Epithelial cell of esophagus (primary cell): ENCODE data around the gene XIAP.
"Not testable (repeated sequence)": the region's sequence is repeated elsewhere in the genome, so short reads cannot be mapped to it uniquely, and the experiment has no call there.

Source experiments
- DNase-seq: peaks from one replicate; pipeline ENCODE4 v3.0.0; 2010; ENCODE audit warnings: low read depth
- H3K4me3 ChIP-seq: 2 replicates; pipeline ENCODE4 v1.5.1; 2011; ENCODE audit warnings: mild to moderate bottlenecking, low read length, control low read depth
- TF ChIP-seq, protein P1 (sequence below): IDR thresholded peaks from 2 replicates; pipeline ENCODE4 v1.5.1; 2011; ENCODE audit warnings: low read depth, mild to moderate bottlenecking, low read length, control low read depth, inconsistent platforms; ENCODE audit not compliant: insufficient read depth; ENCODE audit errors: missing control alignments

Gene XIAP

DNA sequence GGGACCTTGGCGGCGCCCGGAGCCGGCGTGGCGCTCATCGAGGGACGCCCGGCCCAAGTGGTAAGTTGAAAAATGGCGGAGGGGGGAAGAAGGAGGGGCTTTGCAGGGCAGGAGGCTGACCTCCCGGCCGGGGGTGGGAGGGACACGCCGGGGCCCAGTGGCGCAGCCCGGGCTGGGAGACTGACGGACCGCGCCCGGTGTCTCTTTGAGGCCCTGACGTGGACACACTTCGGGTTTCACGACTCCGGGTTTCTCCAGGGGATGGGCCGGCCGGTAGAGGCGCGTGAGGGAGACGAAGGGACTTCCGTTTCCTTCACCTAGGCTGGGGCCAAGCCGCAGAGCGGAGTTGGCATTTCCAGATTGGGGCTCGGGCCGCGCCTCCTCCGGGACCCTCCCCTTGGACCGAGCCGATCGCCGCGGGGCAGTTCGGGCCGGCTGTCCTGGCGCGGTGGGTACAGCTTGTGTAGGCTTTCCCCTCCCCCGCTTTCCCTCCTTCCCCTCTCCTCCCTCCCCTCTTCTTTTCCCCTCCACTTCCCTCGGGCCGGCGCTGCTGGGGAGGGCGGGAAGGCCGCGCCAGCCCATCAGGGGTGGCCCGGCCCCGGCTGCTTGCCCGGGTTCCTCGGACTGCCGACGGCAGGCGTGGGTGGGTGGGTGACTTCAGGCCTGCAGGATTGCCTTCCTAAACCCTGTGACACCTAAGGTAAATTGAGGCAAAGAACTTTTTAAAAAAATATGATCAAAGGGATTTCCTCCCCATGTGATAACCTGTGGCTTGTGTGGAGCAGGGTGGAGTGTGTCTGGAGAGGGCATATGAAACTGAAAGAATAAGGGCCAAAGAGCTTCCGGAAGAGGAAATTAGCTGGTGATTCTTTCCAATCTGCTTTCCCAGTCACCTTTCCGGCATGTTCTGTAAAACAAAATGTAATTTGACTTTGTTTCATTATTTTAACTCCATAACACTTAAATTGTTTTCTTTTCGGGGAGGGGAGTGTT is at the start of gene XIAP:
XIAP (plus strand) TSS at position 208 of the 993 bp plus-strand sequence. CDS start 25,610 bp downstream, outside the sequence.
- peak within 1 kb of the TSS; percentile 67 for H3K4me3 ChIP-seq
- DNase-seq, result peak; percentile 85
- TF ChIP-seq, protein P1, sequence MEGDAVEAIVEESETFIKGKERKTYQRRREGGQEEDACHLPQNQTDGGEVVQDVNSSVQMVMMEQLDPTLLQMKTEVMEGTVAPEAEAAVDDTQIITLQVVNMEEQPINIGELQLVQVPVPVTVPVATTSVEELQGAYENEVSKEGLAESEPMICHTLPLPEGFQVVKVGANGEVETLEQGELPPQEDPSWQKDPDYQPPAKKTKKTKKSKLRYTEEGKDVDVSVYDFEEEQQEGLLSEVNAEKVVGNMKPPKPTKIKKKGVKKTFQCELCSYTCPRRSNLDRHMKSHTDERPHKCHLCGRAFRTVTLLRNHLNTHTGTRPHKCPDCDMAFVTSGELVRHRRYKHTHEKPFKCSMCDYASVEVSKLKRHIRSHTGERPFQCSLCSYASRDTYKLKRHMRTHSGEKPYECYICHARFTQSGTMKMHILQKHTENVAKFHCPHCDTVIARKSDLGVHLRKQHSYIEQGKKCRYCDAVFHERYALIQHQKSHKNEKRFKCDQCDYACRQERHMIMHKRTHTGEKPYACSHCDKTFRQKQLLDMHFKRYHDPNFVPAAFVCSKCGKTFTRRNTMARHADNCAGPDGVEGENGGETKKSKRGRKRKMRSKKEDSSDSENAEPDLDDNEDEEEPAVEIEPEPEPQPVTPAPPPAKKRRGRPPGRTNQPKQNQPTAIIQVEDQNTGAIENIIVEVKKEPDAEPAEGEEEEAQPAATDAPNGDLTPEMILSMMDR, result peak; percentile 7

DNA sequence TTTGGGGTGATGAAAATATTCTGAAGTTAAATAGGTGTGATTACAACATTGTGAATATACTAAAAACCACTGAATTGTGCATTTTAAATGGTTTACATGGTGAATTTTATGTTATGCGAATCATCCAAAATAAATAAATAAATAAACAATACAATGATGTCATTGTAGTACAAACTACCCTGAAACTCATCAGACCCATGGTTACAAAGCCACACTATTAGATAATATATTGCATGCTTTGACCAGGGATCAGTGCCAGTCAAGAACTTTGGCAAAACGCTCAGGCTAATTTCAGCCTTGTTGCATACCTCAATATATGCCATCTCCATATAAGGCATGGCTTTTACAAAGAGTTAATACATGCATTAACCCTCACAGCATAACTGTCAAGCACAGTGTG is 45.5 kb upstream of the XIAP start:
- TF ChIP-seq, protein P1, result no peak
- no peak overlapping the region for H3K4me3 ChIP-seq
- peak; percentile 15 for DNase-seq

DNA sequence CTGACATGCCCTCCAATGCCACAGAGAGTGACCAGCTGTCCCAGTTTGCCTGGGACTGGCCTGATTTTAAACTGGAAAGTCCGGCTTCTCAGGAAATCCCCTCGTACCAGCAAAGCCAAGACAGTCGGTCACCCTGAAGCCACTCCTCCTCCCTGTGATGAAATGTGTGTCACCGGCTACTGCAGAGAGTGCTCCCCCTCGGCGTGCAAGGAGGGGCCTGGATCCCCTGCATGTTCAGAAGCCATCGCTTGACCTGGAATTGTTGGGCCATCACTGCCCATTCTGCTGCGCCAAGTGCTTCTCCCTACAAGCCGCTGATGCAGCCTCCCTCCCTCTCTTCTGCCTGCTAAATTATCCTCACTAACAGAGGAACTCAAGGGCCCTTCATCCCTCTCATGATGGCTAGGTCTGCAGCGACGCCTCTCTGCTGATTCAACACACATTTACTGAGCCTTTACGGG is 44.9 kb upstream of the XIAP start:
- not testable (repeated sequence) for H3K4me3 ChIP-seq
- DNase-seq, result peak; percentile 30

DNA sequence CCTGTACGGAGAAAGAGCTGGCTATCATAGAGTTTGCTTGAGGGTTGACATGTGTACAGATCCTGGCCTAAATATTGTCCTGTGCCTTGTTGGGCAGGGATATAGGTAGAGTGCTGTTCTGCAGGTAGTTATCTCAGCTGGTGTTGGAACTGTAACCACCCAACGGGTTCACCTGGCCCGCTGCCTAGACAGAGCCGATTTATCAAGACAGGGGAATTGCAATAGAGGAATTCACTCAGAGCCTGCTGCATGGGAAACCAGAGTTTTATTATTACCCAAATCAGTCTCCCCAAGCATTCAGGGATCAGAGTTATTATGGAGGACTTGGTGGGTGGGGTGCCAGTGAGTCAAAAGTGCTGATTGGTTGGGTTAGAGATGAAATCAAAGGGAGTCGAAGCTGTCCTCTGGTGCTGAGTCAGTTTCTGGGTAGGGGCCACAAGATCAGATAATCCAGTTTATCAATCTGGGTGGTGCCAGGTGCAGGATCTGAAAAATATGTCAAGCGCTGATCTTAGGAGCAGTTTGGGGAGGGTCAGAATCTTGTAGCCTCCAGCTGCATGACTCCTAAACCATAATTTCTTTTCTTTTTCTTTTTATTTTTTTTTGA is 42.5 kb upstream of the XIAP start:
- no peak for DNase-seq
- TF ChIP-seq, protein P1, result no peak

DNA sequence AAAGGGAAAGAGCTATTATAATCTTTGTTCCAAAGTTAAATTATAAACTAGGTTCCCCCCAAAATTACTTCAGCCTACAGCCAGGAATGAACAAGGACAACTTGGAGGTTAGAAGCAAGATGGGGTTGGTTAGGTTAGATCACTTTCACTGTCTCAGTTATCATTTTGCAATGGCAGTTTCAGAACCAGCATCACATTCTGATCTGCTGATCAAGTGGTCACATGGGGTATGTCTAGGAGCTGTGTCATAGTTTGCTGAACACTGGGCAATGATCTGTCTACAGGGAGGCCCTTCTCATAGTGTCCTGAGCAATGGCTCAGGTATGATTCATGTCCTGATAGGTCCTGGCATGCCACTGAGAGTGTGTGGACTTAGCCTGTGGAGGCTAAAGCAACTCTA is 41.6 kb upstream of the XIAP start:
- TF ChIP-seq, protein P1, result no peak
- peak; percentile 97 for DNase-seq
- H3K4me3 ChIP-seq, result no peak overlapping the region

More for the DNA sequence above, 42.5 kb upstream of the XIAP start:
- H3K4me3 ChIP-seq, result no peak overlapping the region

GRCh38 chrX:123822965-123823364 is 36.9 kb upstream of the XIAP start:
- H3K4me3 ChIP-seq, result no peak overlapping the region
- TF ChIP-seq, protein P1, result no peak
- DNase-seq, result peak; percentile 35

DNA sequence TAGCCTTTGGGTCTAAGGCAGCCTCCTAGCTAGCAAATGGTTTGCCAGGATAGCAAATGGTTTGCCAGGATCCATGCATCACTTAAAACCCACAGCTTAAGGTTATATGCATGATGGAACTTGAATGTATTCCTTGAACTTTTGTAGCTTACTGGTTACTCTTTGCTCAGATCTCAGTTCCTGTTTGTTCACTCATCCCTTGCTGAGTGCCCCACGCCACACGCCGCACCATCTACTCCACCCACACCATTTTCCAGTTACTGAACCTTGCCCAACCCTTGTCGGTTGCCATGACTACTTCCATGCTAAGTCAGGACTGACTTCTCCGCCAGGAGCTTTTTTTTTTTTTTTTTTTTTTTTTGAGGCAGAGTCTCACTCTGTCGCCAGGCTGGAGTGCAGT is 29.5 kb upstream of the XIAP start:
- DNase-seq, result peak; percentile 94
- TF ChIP-seq, protein P1, result no peak
- no peak overlapping the region for H3K4me3 ChIP-seq
